NCI-H345 (cell line): ENCODE measurements around the gene FGR.

Experiments
- DNase-seq: peaks from one replicate; lab custom pipeline; 2025; lab: John Stamatoyannopoulos, UW

The FGR gene

GRCh38 chr1:27566462-27567145 is 68.4 kb downstream of the FGR start:
- no peak for DNase-seq

GRCh38 chr1:27564710-27565649 is 70.0 kb downstream of the FGR start:
- DNase-seq: no peak

GRCh38 chr1:27563591-27564471 is 71.2 kb downstream of the FGR start:
- no peak for DNase-seq

- DNase-seq: no peak
Observed at GRCh38 chr1:27563341-27563590, 71.7 kb downstream of the FGR start.

GRCh38 chr1:27562534-27563340 is 72.2 kb downstream of the FGR start:
- DNase-seq: no peak
